ENCODE data around the gene TBXAS1. TPM values are rescaled to one million over a fixed set of nuclear protein-coding genes. Genes with fewer than 3 reads are reported as not detected.
"Not testable (repeated sequence)": the region's sequence is repeated elsewhere in the genome, so short reads cannot be mapped to it uniquely, and the experiment has no call there.

Gene TBXAS1
- total RNA-seq, 1 donor from 2014 or later = 0.20 TPM

DNA sequence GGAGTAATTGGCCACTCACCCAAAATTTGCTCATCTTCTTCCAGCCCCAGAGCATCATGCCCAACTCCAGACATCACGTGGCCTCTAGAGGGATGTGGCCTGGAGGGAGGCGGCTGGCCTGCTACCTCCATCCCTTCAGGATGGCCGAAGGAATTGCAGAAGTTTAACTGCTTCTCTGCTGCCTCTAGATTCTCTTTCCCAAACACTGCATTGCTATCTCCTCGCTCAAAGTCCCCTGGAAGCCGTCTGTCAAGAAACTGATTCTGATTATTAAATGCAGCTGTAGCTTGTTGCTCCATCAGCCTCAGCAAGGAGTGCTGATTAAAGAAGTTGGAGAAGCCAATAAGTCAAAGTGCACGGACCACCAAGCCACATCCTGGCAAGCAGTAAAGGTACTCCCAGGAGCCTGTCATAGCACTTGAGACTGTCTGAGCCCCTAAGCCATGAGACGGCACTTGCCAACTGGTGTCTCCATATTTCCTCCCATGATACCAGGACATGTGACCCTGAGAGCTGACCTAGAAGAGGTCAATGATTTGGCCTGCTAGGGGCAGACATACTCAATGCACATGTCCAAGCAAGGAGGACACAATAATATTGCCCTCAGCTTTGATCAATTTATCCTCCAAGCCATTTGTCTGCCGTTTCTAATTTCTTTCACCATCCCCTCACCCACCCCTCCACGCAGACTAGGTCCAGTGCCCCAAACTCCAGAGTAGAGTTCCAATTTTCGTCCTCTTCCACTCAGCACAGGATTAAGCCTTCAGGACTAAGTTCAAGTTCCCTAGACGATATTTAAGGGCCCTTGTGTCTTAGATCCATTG, 84.2 kb downstream of the TBXAS1 start:
- DNase-seq (ENCODE audit: low read depth in 2 of 2) = no peak

DNA sequence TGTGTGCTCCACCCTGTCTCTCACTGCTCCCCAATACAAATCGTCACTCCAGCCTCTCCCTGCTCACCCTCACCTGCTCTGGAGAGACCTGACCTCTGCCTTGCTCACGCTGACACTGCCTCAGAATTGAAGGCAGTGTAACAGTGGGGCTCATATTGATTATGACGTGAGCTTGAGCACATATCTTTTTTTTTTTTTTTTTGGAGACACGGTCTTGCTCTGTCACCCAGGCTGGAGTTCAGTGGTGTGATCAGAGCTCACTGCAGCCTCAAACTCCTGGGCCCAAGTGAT, 84.7 kb downstream of the TBXAS1 start:
- DNase-seq (ENCODE audit: low read depth in 2 of 2) = no peak

DNA sequence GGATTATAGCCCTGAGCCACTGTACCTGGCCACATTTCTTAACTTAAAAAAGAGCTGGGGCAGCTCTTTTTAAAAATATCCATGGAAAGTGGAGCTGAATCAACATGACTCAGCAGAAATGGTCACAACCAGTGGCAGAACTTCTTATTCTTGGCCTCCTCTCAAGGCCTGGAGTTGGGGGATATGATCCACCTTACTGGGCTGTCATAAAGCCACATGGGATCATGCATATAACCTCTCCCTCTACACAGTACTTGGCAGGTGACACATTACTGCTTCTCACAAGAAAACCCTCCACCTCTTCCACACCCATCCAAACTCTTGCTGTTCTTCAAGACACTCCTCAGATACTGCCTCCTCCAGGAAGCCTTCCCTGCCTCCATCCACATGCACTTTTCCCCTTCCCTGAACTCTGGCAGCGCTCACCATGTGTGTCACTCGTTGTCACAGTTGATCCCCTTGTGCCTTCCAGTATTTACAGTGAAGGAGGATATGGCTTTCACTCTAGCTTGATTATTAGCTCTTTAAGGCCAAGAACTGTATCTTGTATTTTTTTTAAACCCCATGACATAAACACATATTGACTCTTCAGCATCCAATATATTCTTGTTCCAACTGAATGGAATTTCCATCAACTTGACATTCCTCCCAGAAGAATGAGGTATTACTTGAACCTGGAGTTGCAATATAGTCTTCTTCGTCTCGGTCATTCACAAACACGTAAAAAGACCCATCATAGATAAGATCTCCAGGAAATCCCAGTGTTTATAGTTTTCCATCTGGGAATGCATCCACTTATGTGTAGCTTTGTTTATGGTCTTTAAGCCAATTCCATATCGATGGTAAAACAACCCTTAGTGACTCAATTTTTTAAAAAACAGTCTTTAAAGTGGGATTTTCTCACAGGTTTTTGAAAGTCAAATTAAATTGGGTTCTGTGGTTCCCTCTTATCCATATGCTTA, 85.5 kb downstream of the TBXAS1 start:
- DNase-seq (ENCODE audit: low read depth in 2 of 2) = peak; percentile 19 to 79

DNA sequence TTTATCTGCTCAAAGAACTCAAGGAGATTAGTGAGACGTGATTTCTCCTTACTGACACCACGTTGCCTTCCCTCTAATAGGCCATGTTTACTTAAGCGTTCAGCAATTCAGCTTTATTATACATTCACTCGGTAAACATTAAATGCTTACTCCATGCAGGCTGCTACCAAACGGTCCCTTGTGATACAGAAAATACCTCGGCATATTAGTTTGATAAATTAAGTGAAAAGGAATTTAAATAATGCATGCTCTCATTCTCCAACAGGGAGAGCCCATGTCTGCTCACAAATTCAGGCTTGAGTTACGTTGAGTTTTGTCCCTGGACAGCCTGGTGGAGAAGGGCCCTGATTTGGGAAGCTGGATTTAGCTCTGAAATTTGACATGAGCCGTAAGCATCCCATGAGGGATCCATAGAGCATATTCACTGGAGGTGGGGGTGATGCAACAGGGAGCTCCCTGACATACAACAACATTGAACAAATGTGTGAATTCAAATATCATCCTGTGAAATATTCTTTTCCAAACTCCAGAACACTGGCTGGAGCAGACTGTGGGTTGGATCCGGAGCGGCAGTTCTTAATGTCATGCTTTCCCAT, 86.3 kb downstream of the TBXAS1 start:
- no peak for DNase-seq (ENCODE audit: low read depth in 2 of 2)

DNA sequence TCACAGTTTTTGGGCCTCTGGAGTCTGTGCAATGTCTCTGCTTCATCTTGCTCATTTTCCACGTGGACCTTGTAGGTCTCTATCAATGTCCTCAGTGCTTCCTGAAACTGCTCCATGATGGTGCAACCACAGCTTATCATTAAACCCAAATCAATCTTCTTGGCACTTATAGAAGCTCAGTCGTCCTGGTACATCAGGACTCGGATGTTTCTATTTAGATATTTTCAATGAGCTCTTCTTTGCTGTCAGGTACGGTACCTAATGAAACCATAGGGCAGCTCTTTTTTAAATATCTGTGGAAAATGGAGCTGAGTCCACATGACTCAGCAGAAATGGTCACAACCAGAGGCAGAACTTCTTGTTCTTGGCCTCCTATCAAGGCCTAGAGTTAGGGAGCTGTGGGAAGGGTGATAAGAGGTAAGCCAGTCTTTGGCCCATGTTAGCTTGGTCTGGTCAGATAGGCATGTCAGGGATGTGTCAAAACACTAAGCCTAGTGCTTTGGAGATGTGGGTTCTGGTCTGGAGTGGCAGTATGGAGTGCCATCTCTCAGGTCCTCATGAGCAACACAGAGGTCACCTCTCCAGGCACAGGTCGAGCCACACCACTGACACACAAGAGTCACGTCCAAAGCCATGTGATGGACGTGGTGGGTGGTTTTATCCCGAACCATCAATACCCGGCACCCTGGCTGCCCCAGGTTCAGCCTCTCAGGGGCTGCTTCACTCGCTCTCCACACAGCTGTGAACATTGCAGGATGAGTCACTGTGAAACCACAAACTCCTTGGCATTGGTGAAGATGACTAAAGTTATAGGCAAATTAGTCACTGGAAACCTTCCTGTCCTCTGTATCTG, 87.0 kb downstream of the TBXAS1 start:
- peak; percentile 17 to 97 for DNase-seq (ENCODE audit: low read depth in 2 of 2)

DNA sequence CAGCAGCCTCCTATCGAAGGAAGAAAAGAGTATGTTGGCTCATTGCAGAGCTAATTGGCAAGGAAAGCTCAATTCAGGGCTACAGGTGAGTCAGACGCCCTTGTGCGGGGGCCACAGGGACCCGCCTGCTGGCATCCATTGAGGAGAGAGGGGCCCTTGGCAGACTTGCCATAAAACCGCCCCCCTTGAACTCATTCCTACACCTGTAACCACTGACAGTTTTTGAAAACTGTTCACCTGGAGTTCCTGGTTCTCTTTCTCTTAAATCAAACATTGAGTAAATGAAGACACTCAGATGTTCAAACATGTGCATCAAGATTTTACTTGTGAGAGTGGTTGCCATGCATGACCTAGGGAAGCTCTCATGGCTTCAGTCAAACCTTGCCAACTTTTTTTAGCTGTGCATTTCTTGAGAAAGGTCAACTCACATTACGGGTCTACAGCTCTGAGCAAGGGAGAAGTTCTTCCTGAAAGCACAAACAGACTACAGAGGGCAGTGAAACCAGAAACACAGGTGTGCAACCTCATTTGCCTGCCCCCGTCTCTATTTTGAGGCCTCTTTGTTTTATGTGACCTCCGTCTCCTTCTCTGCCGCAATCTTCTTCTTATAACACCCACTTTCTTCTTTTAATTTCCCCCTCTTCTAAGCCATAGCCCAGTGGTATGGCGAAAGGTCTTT, 87.8 kb downstream of the TBXAS1 start:
- DNase-seq (ENCODE audit: low read depth in 2 of 2) = no peak

DNA sequence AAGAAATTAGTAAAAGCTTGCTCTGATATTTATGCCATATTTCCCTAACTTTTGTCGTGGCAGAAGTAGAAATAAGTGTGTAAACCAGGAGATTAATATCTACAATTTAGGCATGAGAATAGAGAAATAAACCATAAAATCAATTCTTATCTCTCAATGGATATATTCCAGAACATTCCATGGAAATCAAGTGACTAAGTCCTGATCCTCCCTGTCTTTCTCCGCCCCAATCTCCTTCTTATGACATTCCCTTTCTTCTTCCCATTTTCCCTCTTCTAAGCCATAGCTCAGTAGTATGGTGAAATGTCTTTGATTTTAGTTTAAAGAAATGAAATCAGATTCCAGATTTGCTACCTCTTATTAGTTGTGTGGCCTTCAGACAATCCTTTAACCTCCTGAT, 88.8 kb downstream of the TBXAS1 start:
- DNase-seq (ENCODE audit: low read depth in 2 of 2) = no peak

DNA sequence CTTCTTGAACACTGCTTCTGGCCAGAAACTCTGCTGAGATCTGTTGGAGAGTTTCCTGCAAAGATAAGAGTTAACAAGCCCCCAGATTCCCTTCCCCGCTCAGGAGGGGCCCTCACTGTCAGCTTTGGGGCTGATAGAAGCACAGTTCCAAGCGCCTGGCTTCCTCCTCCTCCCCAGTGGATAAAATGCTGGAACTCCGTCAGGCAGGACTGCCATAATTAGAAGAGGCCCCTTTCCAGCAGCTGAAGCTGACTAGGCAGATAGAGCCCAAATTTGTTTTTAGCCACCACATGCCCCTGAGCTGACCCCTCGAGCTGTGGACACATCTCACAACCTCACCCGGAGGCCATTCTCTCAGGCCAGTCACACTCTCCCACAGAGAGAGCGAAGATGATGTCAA, 89.4 kb downstream of the TBXAS1 start:
- no peak for DNase-seq (ENCODE audit: low read depth in 2 of 2)

DNA sequence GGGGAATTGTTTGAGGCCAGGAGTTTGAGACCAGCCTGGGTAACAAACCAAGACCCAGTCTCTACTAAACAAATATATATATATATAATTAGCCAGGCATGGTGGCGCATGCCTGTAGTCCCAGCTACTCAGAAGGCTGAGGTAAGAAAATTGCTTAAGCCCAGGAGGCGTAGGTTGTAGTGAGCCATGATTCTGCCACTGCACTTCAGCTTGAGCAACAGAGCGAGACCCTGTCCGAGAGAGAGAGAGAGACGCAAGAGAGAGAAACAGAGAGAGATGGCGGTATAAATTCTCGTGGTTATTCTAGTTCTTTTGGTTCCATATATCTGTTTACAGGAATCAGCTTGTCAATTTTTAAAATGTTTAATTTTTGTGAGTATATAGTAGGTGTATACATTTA, 94.0 kb downstream of the TBXAS1 start:
- no peak for DNase-seq (ENCODE audit: low read depth in 2 of 2)

DNA sequence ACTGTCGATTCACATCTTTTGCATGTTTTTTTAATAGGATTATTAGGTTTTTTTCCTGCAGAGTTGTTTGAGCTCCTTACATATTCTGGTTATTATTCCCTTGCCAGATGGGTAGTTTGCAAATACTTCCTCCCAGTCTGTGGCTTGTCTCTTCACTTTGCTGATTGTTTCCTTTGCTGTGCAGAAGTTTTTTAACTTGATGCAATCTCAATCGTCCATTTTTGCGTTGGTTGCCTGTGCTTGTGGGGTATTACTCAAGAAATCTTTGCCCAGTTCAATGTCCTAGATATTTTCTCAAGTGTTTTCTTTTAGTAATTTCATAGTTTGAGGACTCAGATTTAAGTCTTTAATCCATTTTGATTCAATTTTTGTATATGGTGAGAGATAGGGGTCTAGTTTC, 95.4 kb downstream of the TBXAS1 start:
- no peak for DNase-seq (ENCODE audit: low read depth in 2 of 2)

DNA sequence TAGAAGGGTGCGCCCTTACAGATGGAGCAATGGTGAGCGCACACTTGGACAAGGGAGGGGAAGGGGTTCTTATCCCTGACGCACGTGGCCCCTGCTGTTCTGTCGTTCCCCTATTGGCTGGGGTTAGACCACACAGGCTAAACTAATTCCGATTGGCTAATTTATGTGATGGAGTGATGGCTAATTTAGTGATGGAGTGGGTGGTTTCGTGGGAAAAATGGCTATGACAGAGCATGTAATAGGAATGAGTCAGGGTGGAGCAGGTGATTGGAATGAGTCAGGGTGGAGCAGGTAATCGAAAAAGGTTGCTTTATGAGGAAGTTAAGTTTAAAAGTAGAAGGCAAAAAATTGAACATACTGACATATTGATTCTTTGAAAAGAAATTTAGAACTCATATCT, 100.2 kb downstream of the TBXAS1 start:
- not testable (repeated sequence) for DNase-seq (ENCODE audit: low read depth in 2 of 2)

DNA sequence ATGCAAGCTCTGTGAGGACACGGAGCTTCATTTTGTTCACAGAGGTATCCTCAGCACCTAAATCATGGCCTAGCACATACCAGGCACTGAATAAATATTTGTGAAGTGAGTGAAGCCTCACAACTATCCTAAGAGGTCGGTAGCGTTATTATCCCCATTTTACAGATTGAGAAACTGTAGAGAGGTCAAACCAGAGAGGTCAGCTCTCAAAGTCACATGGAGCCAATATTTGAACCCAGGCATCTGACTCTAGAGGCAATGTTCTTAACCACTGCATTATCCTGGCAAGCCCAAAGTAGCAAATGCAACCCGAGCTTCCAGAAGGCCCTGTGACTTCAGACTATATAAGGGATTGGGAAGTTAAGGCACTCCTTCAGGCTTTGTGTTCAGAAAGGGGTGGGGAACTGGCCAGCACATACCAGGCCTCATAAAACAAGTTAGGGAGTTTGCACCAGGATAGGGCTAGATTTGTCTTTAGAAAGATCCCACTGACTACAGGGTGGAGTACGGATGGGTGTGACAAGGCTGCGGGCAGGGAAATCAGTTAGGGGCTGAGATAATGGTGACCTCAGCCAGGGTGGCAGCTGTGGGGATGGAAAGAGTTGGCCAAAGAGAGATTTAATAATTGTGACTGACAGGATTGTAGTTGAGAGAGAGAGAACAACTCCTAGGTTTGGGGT, 101.4 kb downstream of the TBXAS1 start:
- DNase-seq (ENCODE audit: low read depth in 2 of 2) = no peak

DNA sequence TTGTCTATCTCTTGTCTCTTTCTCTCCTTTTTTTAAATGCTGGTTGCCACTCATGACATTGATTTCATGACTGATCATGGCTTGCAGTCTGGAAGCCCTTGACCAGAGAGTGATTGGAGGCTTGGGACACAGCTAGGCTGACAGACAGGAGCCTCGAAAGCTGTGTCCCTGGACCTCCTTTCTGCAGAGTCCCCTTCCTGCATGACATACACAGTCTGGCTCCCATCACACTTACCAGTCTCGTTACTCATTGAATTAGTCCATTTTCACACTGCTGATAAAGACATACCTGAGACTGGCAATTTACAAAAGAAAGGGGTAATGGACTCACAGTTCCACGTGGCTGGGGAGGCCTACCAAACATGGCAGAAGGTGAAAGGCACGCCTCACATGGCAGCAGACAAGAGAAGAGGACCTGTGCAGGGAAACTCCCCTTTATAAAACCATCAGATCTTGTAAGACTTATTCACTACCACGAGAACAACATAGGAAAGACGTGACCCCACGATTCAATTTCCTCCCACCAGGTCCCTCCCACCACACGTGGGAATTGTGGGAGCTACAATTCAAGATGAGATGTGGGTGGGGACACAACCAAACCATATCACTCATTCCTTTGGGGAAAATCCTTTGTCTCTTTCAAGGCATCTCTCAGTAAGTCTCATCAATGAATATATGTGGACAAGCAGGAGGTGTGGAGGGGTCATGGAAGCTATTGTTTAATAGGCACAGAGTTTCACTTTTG, 102.3 kb downstream of the TBXAS1 start:
- DNase-seq (ENCODE audit: low read depth in 2 of 2) = peak in 1 of 2 donors; percentile 21

DNA sequence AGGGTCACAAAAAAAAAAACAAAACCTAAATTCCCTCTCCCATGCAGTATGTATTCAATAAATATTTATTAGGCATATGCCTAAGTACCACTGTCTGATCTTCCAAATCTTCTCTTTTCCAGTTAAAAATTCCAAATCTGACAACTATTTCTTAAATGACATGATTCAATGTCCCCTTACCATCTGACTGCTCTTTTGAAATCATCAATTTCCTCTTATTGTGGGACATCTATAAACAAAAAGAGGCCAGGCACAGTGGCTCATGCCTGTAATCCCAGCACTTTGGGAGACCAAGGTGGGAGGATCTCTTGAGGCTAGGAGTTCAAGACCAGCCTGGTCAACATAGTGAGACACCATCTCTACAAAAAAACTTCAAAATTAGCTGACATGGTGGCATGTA, 103.5 kb downstream of the TBXAS1 start:
- no peak for DNase-seq (ENCODE audit: low read depth in 2 of 2)

DNA sequence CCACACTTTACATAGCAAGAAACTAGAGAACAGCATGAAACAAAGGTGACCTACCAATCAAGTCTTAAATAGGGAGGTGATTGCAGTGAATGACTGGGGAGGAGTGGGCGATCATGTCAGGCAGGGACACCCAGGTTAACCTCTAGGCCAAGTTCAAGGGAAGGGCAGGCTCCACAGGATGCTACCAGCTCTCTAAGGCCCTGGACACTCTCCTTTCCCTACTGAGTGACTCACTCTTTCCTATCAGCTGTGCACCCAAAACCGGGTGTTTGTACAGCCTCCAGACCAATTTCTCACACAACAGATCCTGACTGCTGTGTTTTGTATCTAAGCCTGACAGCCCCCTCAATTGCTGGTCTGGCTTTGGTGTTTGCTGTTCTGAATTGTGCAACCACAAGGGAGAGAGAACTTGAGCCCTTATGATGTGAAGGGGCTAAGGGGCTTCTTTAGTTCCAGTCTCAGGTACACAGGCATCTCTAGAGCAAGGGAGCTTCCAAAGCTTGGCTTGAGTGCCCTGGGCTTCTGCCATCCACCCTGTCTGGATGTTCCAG, 107.8 kb downstream of the TBXAS1 start:
- DNase-seq (ENCODE audit: low read depth in 2 of 2) = peak; percentile 73 to 87

DNA sequence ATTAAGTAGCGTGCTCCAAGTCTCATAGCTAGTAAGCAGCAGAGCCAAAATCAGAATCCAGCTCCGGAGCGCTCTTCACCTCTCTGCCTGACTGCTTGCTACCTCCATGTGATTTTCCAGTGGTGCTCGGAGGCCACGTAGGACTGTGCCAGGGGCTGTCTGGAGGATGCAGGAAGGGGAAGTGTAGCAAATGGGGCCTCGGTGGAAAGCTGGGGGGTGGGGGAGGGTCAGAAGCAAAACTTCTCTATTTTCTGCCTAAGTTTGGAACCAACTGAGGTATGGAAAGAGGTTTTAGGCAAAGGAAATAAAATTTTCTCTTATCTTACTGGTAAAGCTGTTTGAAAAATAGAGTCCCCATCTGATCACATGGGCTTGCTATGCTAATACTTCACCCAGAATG, 108.7 kb downstream of the TBXAS1 start:
- peak; percentile 24 to 36 for DNase-seq (ENCODE audit: low read depth in 2 of 2)

DNA sequence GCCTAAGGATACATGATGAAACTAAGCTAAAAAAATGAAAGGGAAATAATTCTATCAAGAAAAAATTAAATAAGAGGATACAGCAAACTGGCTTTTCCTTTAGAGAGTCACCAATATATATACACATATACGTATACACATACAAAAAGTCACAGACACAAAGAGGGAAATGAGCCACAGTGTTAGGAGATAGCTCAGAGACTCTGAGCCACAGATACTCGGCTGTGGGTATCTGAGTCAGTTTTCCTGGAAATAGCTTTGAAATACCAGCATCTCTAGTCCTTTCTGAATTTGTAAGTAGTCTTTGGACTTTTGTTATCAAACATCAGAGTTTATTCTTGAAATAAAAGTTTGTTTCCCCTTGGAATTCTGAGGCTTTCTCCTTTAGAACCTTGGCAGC, 111.8 kb downstream of the TBXAS1 start:
- DNase-seq (ENCODE audit: low read depth in 2 of 2) = no peak

DNA sequence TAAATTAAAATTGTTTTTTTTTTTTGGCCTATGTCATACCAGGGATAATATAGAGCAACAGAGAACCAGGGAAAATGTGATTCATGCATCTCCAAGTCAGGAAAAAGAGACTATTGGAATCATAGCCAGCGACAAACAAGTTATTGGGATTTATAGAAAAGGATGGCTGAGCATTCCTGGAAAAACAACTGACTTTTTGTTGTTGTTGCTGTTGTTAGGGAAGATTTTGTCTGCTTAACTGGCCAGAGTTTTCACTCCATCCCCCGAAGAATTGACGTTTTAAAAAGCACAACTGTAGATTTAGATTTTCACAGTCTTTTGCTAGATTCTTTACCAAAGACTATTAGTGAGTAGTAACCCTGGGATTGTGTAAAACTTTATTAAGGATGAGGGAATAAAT, 112.4 kb downstream of the TBXAS1 start:
- no peak for DNase-seq (ENCODE audit: low read depth in 2 of 2)

DNA sequence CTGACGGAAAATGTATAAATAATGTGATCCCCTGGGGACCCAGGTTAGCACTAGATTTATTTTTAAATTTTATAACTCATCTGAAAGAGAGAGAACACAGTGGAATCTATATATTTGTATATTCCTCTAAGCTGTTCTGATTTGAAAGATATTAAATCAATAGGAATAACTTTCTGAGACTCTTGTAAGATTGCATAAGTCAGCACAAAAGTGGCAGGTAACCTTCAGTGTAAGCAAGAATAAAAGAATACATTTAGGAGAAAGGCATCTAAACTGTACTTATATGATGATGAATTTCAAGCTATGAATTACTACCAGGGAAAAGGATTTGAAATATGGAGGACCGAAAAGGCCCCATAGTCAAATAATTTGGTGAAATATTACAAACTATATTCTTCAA, 112.8 kb downstream of the TBXAS1 start:
- DNase-seq (ENCODE audit: low read depth in 2 of 2) = no peak

All from lung microvascular endothelial cell (primary cell).